ENCODE measurements around the gene ZFYVE28.

GRCh38 chr4:2366252-2367192, 51.9 kb downstream of the ZFYVE28 start:
- TF ChIP-seq POLR2A (IDR thresholded peaks at IDR 0.05): no peak
- TF ChIP-seq, protein P1, sequence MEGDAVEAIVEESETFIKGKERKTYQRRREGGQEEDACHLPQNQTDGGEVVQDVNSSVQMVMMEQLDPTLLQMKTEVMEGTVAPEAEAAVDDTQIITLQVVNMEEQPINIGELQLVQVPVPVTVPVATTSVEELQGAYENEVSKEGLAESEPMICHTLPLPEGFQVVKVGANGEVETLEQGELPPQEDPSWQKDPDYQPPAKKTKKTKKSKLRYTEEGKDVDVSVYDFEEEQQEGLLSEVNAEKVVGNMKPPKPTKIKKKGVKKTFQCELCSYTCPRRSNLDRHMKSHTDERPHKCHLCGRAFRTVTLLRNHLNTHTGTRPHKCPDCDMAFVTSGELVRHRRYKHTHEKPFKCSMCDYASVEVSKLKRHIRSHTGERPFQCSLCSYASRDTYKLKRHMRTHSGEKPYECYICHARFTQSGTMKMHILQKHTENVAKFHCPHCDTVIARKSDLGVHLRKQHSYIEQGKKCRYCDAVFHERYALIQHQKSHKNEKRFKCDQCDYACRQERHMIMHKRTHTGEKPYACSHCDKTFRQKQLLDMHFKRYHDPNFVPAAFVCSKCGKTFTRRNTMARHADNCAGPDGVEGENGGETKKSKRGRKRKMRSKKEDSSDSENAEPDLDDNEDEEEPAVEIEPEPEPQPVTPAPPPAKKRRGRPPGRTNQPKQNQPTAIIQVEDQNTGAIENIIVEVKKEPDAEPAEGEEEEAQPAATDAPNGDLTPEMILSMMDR (IDR thresholded peaks at IDR 0.05): no peak
